HFF-Myc (cell line): ENCODE measurements around the gene GRID1.
"Not testable (repeated sequence)": the region's sequence is repeated elsewhere in the genome, so short reads cannot be mapped to it uniquely, and the experiment has no call there.

Experiments
- DNase-seq: peaks from one replicate; pipeline ENCODE4 v3.0.0-alpha.2; 2011; ENCODE audit warnings: low read depth; ENCODE audit errors: extremely low read depth
- H3K4me3 ChIP-seq: replicated peaks from 2 replicates; pipeline ENCODE4 v1.5.1; 2011; ENCODE audit warnings: low read depth, mild to moderate bottlenecking, control low read depth, low read length
- CTCF ChIP-seq: IDR thresholded peaks from 2 replicates; pipeline ENCODE4 v1.5.1; 2012; ENCODE audit warnings: mild to moderate bottlenecking, low read depth, low read length, control low read depth; ENCODE audit errors: missing control alignments

GRID1 gene

GRCh38 chr10:86113501-86113900 is 253.1 kb downstream of the GRID1 start:
- TF ChIP-seq CTCF = no peak
- no peak overlapping the region for H3K4me3 ChIP-seq
- no peak for DNase-seq

- DNase-seq = no peak
- no peak for TF ChIP-seq CTCF
- no peak overlapping the region for H3K4me3 ChIP-seq
Measured at GRCh38 chr10:86113044-86113443, 253.6 kb downstream of the GRID1 start.

DNA sequence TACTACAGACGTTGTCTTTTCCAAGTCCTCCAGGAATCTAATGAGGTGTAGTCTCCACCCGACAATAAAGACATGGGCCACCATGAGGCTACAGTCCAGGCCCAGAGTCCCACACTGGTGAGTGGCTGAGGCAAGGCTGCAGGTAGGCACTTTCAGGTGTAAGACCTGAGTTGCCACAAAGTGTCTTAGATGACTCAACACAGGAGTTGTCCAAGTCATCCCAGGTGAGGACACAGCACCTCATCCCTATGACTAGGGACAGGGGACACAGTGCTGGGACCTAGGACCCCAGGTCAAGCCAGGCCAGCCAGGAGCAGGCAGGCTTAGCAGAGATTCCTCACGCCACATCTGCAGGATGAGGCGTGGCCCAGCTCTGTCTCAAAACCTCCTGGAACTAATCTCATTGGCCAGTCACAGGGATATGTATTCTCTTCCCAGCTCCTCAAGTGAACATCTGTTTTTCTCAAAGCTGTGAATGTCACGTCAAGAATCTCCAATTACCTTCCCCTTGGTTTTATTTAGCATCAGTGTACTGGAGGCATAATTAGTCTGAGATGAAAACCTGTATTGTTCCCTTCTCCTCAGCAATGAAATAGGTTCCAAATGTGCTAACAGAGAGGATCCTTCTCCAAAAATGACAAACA is 254.6 kb downstream of the GRID1 start:
- H3K4me3 ChIP-seq = no peak overlapping the region
- no peak for TF ChIP-seq CTCF
- DNase-seq = no peak

DNA sequence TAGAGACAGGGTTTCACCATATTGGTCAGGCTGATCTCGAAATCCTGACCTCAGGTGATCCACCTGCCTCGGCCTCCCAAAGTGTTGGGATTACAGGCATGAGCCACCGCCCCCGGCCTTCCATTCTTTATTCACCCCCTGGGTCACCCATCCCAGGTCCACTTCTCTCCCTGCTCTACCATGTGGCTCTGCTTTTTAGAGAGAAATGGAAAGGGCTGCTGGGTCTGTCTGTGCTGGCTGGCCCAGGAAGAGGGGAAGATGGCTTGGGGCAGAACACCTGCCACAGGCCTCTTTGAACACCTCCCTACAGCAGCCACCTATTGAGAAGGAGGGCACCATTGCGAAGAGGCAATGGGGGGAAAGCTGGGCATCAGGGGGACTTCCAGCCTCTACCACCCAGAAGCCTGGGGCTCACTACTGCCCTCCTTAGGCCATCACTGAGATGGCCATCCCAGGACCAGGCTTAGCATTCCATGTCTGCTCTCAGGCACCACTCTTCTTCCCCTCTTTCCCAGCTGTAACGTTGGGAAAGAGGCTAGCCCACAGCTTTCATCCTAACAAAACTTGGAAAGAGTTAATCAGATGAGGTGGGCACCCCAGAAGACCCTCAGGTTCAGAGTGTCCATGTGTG is 256.3 kb downstream of the GRID1 start:
- DNase-seq = no peak
- TF ChIP-seq CTCF = peak; percentile 12
- no peak overlapping the region for H3K4me3 ChIP-seq

DNA sequence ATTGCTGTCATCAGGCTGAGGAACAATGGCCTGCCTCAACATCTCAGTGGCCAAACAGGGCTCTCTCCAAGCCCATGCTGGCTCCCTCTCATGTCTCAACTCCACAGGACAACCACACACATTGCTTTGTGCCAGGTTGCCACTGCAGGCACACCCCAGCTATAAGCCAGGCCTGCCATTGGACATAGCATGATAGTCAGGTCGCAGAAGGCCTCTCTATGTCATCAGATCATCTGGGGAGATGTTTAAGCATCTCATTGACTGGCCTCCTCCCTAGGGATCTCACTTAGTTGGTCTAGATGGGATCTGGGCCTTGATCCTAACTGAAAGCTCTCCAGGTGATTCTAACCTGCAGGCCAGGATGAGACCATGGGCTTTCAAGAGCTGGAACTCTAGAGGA is 257.2 kb downstream of the GRID1 start:
- no peak for DNase-seq
- H3K4me3 ChIP-seq = no peak overlapping the region
- TF ChIP-seq CTCF = no peak

DNA sequence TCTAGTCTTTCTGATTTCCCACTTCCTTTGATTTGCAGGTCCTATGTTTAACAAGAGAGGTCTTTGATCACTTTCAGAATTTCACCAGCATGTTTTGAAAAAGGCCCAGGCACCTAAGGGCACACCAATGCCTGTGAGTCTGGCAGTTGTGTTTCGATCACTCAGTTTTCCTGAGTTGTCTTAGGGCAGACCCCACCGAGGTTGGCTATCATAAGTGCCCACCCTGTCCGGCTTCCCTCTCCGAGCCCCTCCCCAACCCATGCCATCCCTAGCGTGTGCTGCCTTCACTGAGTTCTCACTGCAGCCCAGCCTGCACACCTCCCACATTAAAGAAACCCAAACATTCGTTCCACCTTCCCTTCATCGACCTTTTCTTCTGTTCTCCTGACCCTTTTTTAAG is 257.9 kb downstream of the GRID1 start:
- TF ChIP-seq CTCF = no peak
- no peak for DNase-seq
- H3K4me3 ChIP-seq = no peak overlapping the region

DNA sequence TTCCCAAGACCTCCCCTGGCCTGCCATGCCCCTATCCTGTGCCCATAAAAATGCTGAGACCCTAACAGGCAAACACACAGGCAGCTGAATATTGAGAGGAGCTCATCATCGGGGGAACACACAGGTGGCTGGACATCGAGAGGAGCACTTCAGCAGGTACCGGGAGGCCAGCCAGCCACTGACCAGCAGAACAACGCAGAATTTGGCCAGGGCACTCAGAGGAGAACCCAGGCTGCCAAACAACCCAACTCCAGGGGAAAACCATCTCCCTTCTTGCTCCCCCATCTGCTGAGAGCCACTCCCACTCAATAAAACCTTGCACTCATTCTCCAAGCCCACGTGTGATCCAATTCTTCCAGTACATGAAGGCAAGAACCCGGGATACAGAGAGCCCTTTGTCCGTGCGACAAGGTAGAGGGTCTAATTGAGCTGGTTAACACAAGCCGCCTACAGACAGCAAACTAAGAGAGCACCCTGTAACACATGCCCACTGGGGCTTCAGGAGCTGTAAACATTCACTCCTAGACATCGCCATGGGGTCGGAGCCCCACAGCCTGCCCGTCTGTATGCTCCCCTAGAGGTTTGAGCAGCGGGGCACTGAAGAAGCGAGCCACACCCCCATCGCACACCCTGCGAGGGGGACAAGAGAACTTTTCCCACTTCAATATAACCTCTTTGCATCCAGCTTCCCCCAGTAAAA is 258.8 kb downstream of the GRID1 start:
- not testable (repeated sequence) for DNase-seq

More for the DNA sequence above, 258.8 kb downstream of the GRID1 start:
- H3K4me3 ChIP-seq = not testable (repeated sequence)
